Thoracic aorta (tissue), 2 donors: Measurements from ENCODE around the gene THADA. TPM values are rescaled to one million over a fixed set of nuclear protein-coding genes. Genes with fewer than 3 reads are reported as not detected.
A peak's percentile ranks its signal among the peaks of the same experiment; 100 is the strongest.

Experiments
- ATAC-seq: fragments of 150-250 bp; one replicate; pipeline ENCODE4 v1.8.0; 2017; ENCODE audit warnings: low read depth; ENCODE audit not compliant: insufficient number of reproducible peaks, low FRiP score
- DNase-seq: peaks from one replicate; pipeline ENCODE4 v3.0.0-alpha.2; 2020; ENCODE audit warnings: low spot score
- H3K27ac ChIP-seq, 2 donors: fragments of 200-600 bp; sonication (generic); 1 replicate in 1 of 2; 2 replicates in 1 of 2; pipeline ENCODE4 v1.5.1; 2016; ENCODE audit warnings: mild to moderate bottlenecking in 2 of 2, moderate library complexity in 2 of 2
- H3K27me3 ChIP-seq: fragments of 200-600 bp; sonication (generic); replicated peaks from 2 replicates; pipeline ENCODE4 v1.6.0; 2016; ENCODE audit warnings: mild to moderate bottlenecking; ENCODE audit not compliant: insufficient read depth
- H3K36me3 ChIP-seq: fragments of 200-600 bp; sonication (generic); one replicate; pipeline ENCODE4 v1.5.1; 2016
- H3K4me1 ChIP-seq, 2 donors: fragments of 200-600 bp; sonication (generic); 1 replicate in 1 of 2; 2 replicates in 1 of 2; pipeline versions ENCODE4 v1.5.1 to v1.6.0; 2016; ENCODE audit warnings: low read depth in 2 of 2, mild to moderate bottlenecking in 1 of 2; ENCODE audit not compliant: control insufficient read depth in 1 of 2
- H3K4me3 ChIP-seq: fragments of 200-600 bp; sonication (generic); 2 replicates; pipeline ENCODE4 v1.5.1; 2016; ENCODE audit warnings: mild to moderate bottlenecking
- H3K9me3 ChIP-seq: fragments of 200-600 bp; sonication (generic); 2 replicates; pipeline ENCODE4 v1.5.1; 2016
- total RNA-seq, 2 donors: library from RNA; depleted of rRNA; stranded (reverse); fragments of >200 nt; gene quantifications; one replicate each; pipeline versions ENCODE4 v1.1.0 to v1.2.3, GENCODE V29; 2016
- TF ChIP-seq, protein P1 (sequence below): fragments of 200-600 bp; sonication (generic); IDR thresholded peaks from one replicate; pipeline ENCODE4 v1.5.1; 2019; ENCODE audit warnings: antibody characterized with exemption

Gene THADA
- total RNA-seq, 2 donors from 2014 or later, result 33.3 to 46.6 TPM

DNA sequence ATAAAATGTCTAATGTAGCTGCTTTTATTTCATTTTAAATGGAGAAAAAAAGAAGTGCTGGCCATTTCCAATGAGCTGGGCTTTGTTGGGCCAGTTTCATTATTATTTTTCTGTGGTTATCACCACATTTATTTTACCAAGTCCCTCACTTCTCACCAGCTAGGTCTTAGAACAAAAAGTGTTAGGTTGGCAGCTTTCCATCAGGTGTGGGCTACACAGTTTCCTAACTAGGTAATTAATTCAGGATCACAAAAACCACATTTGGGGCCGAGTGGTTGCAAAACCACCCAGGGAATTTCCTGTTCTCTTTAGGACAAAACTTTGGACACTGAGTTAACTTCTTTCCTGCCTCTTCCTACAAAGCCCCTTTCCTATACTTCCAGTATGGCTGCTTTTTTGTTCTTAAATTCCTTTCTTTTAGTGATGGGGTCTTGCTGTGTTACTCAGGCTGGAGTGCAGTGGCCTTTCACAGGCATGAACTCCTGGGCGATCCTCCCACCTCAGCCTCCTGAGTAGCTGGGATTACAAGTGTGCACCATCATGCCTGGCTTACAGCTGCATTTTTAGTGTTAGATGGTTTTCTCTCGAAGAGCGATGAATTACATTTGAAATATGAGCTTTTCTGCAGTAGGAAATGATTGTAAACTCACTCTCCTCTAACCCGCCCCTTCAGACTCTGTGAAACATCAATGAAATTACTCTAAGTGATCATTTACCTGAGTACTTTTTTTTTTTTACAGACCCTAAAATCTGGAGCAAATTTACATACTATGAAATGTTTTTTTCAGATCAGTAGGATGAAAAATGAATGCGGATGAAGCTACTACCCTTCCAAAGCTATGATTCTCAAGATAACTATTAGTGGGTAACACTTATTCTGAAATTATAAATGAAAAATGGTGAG lies 366.8 kb downstream of the THADA start:
- Histone ChIP-seq H3K36me3 (peaks cover 18% of the 10 kb centered on the region), H3K4me3 (peak overlapping the region; percentile 1), H3K9me3 (no peaks in the 10 kb centered on the region), H3K27me3 (no peaks in the 10 kb centered on the region), H3K27ac (peak overlapping the region; percentile 96 to 98), H3K4me1 (peaks cover 21 to 23% of the 10 kb centered on the region in 2 donors)
- TF ChIP-seq, protein P1, sequence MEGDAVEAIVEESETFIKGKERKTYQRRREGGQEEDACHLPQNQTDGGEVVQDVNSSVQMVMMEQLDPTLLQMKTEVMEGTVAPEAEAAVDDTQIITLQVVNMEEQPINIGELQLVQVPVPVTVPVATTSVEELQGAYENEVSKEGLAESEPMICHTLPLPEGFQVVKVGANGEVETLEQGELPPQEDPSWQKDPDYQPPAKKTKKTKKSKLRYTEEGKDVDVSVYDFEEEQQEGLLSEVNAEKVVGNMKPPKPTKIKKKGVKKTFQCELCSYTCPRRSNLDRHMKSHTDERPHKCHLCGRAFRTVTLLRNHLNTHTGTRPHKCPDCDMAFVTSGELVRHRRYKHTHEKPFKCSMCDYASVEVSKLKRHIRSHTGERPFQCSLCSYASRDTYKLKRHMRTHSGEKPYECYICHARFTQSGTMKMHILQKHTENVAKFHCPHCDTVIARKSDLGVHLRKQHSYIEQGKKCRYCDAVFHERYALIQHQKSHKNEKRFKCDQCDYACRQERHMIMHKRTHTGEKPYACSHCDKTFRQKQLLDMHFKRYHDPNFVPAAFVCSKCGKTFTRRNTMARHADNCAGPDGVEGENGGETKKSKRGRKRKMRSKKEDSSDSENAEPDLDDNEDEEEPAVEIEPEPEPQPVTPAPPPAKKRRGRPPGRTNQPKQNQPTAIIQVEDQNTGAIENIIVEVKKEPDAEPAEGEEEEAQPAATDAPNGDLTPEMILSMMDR, result no peak
- DNase-seq, result no peak
- ATAC-seq, result no peak

GRCh38 chr2:43228321-43228751 lies 367.5 kb downstream of the THADA start:
- H3K36me3 ChIP-seq, result peaks cover 24% of the 10 kb centered on the region
- H3K4me1 ChIP-seq, result peaks cover 21 to 23% of the 10 kb centered on the region in 2 donors
- TF ChIP-seq, protein P1, result no peak
- H3K27me3 ChIP-seq, result no peaks in the 10 kb centered on the region
- H3K4me3 ChIP-seq, result peak overlapping the region; percentile 88
- no peaks in the 10 kb centered on the region for H3K9me3 ChIP-seq
- ATAC-seq, result no peak
- H3K27ac ChIP-seq, result peak overlapping the region; percentile 96 to 98
- no peak for DNase-seq

- peak overlapping the region; percentile 96 to 98 for H3K27ac ChIP-seq
Observed at GRCh38 chr2:43227830-43228281, 368.0 kb downstream of the THADA start.

GRCh38 chr2:43226955-43227829 lies 368.6 kb downstream of the THADA start:
- Histone ChIP-seq H3K4me3 (peak overlapping the region; percentile 88), H3K36me3 (peaks cover 32% of the 10 kb centered on the region), H3K4me1 (peaks cover 19 to 21% of the 10 kb centered on the region in 2 donors), H3K27me3 (no peaks in the 10 kb centered on the region), H3K9me3 (no peaks in the 10 kb centered on the region), H3K27ac (peak overlapping the region; percentile 96 to 98)
- DNase-seq (peak; percentile 89), ATAC-seq (peak; percentile 35)
- TF ChIP-seq, protein P1, result peak; percentile 17

More at GRCh38 chr2:43227830-43228281, 368.0 kb downstream of the THADA start:
- no peaks in the 10 kb centered on the region for H3K27me3 ChIP-seq
- DNase-seq (no peak), ATAC-seq (no peak)
- peaks cover 18 to 21% of the 10 kb centered on the region in 2 donors for H3K4me1 ChIP-seq
- peak overlapping the region; percentile 88 for H3K4me3 ChIP-seq
- peaks cover 25% of the 10 kb centered on the region for H3K36me3 ChIP-seq
- TF ChIP-seq, protein P1, result no peak
- no peaks in the 10 kb centered on the region for H3K9me3 ChIP-seq
